NCI-H345 (cell line): ENCODE measurements around the gene CIART.
"Not testable (repeated sequence)": the region's sequence is repeated elsewhere in the genome, so short reads cannot be mapped to it uniquely, and the experiment has no call there.

ENCODE experiments used
- DNase-seq: peaks from one replicate; lab custom pipeline; 2025; lab: John Stamatoyannopoulos, UW

The CIART gene

GRCh38 chr1:150262388-150263320 lies 19.7 kb upstream of the CIART start:
- DNase-seq: no peak

- no peak for DNase-seq
Measured at GRCh38 chr1:150263549-150263948, 18.8 kb upstream of the CIART start.

- DNase-seq: no peak
Measured at GRCh38 chr1:150267896-150268295, 14.5 kb upstream of the CIART start.

GRCh38 chr1:150268340-150268704 lies 14.0 kb upstream of the CIART start:
- DNase-seq: peak; percentile 45

GRCh38 chr1:150268705-150269403 lies 13.5 kb upstream of the CIART start, which contains the start of gene APH1A:
APH1A (minus strand) TSS chr1:150269016; CDS start chr1:150268810, 206 bp downstream.
- peak; percentile 100 for DNase-seq

- no peak for DNase-seq
Measured at GRCh38 chr1:150269451-150269850, 12.9 kb upstream of the CIART start.

- no peak for DNase-seq
Measured at GRCh38 chr1:150271291-150271959, 10.9 kb upstream of the CIART start.

- DNase-seq: no peak
Measured at GRCh38 chr1:150273311-150273710, 9.0 kb upstream of the CIART start.

GRCh38 chr1:150280138-150280707 lies 2.1 kb upstream of the CIART start:
- DNase-seq: no peak

GRCh38 chr1:150281221-150281757 lies 1.1 kb upstream of the CIART start:
- peak; percentile 83 for DNase-seq

GRCh38 chr1:150282558-150282958 lies 204 bp downstream of the CIART start:
- DNase-seq: no peak

GRCh38 chr1:150283260-150283659 lies 906 bp downstream of the CIART start:
- no peak for DNase-seq

GRCh38 chr1:150288382-150288781 lies 6.0 kb downstream of the CIART start:
- DNase-seq: no peak

GRCh38 chr1:150288822-150289221 lies 6.5 kb downstream of the CIART start:
- DNase-seq: no peak

GRCh38 chr1:150293433-150294253 lies 11.3 kb downstream of the CIART start, which contains the start of gene MRPS21:
MRPS21 (plus strand) TSS chr1:150293861; CDS start chr1:150294367, 506 bp downstream.
- peak; percentile 99 for DNase-seq

GRCh38 chr1:150295476-150295875 lies 13.1 kb downstream of the CIART start:
- no peak for DNase-seq

GRCh38 chr1:150299716-150300115 lies 17.4 kb downstream of the CIART start:
- DNase-seq: no peak

- DNase-seq: no peak
Measured at GRCh38 chr1:150302338-150302737, 20.0 kb downstream of the CIART start.

- DNase-seq: no peak
Measured at GRCh38 chr1:150302902-150303301, 20.5 kb downstream of the CIART start.

- DNase-seq: not testable (repeated sequence)
Measured at GRCh38 chr1:150308585-150308984, 26.2 kb downstream of the CIART start.
